ENCODE data around the gene SIGLEC5.

GRCh38 chr19:51587264-51588191, 42.7 kb downstream of the SIGLEC5 start:
- no peak for TF ChIP-seq CTCF (conservative IDR thresholded peaks at IDR 0.05; ENCODE audit: low read length)
- no peak for TF ChIP-seq EZH2phosphoT487 (IDR thresholded peaks at IDR 0.05; ENCODE audit: borderline replicate concordance)

Data from Loucy (cell line).